Measurements from ENCODE around the gene MPO.

Gene MPO

GRCh38 chr17:58246104-58246740 lies 34.5 kb downstream of the MPO start:
- peaks cover 89% of the 10 kb centered on the region for H3K27me3 ChIP-seq (ENCODE audit: control insufficient read depth, insufficient read depth, low read length)

GRCh38 chr17:58245428-58246103 lies 35.2 kb downstream of the MPO start:
- no peaks in the 10 kb centered on the region for H3K9me3 ChIP-seq (replicated peaks; ENCODE audit: low read length)
- H3K4me3 ChIP-seq (ENCODE audit: low read length): no peak overlapping the region
- peaks cover 90% of the 10 kb centered on the region for H3K27me3 ChIP-seq (ENCODE audit: control insufficient read depth, insufficient read depth, low read length)
- no peak overlapping the region for H3K9ac ChIP-seq (ENCODE audit: low read depth, low read length)
- H3K4me2 ChIP-seq (ENCODE audit: low read length): no peak overlapping the region
- peaks cover 8% of the 10 kb centered on the region for H3K4me1 ChIP-seq (ENCODE audit: control insufficient read depth, insufficient read depth, low read length)
- H3K36me3 ChIP-seq (ENCODE audit: insufficient read depth, low read length): no peaks in the 10 kb centered on the region

More at GRCh38 chr17:58246104-58246740, 34.5 kb downstream of the MPO start:
- no peak overlapping the region for H3K4me2 ChIP-seq (ENCODE audit: low read length)
- no peak overlapping the region for H3K4me3 ChIP-seq (ENCODE audit: low read length)
- H3K9me3 ChIP-seq (replicated peaks; ENCODE audit: low read length): no peaks in the 10 kb centered on the region
- no peak overlapping the region for H3K9ac ChIP-seq (ENCODE audit: low read depth, low read length)
- H3K4me1 ChIP-seq (ENCODE audit: control insufficient read depth, insufficient read depth, low read length): peaks cover 8% of the 10 kb centered on the region
- no peaks in the 10 kb centered on the region for H3K36me3 ChIP-seq (ENCODE audit: insufficient read depth, low read length)

GRCh38 chr17:58244963-58245362 lies 35.8 kb downstream of the MPO start:
- no peak overlapping the region for H3K4me2 ChIP-seq (ENCODE audit: low read length)
- H3K27me3 ChIP-seq (ENCODE audit: control insufficient read depth, insufficient read depth, low read length): peaks cover 90% of the 10 kb centered on the region
- H3K4me1 ChIP-seq (ENCODE audit: control insufficient read depth, insufficient read depth, low read length): peaks cover 8% of the 10 kb centered on the region
- H3K9me3 ChIP-seq (replicated peaks; ENCODE audit: low read length): no peaks in the 10 kb centered on the region
- no peak overlapping the region for H3K4me3 ChIP-seq (ENCODE audit: low read length)
- no peaks in the 10 kb centered on the region for H3K36me3 ChIP-seq (ENCODE audit: insufficient read depth, low read length)
- no peak overlapping the region for H3K9ac ChIP-seq (ENCODE audit: low read depth, low read length)

- Histone ChIP-seq H3K4me3 (ENCODE audit: low read length) (no peak overlapping the region), H3K27me3 (ENCODE audit: control insufficient read depth, insufficient read depth, low read length) (peaks cover 84% of the 10 kb centered on the region), H3K4me2 (ENCODE audit: low read length) (no peak overlapping the region), H3K9ac (ENCODE audit: low read depth, low read length) (no peak overlapping the region), H3K4me1 (ENCODE audit: control insufficient read depth, insufficient read depth, low read length) (no peaks in the 10 kb centered on the region), H3K36me3 (ENCODE audit: insufficient read depth, low read length) (no peaks in the 10 kb centered on the region), H3K9me3 (replicated peaks; ENCODE audit: low read length) (no peaks in the 10 kb centered on the region)
Observed at GRCh38 chr17:58242171-58242784, 38.5 kb downstream of the MPO start.

- Histone ChIP-seq H3K9me3 (replicated peaks; ENCODE audit: low read length) (no peaks in the 10 kb centered on the region), H3K4me3 (ENCODE audit: low read length) (no peak overlapping the region), H3K4me1 (ENCODE audit: control insufficient read depth, insufficient read depth, low read length) (no peaks in the 10 kb centered on the region), H3K27me3 (ENCODE audit: control insufficient read depth, insufficient read depth, low read length) (peaks cover 88% of the 10 kb centered on the region), H3K9ac (ENCODE audit: low read depth, low read length) (no peak overlapping the region), H3K4me2 (ENCODE audit: low read length) (no peak overlapping the region), H3K36me3 (ENCODE audit: insufficient read depth, low read length) (no peaks in the 10 kb centered on the region)
Observed at GRCh38 chr17:58239987-58240386, 40.7 kb downstream of the MPO start.

- no peak within 1 kb of the TSS for H3K4me3 ChIP-seq (ENCODE audit: low read length)
- H3K4me1 ChIP-seq (ENCODE audit: control insufficient read depth, insufficient read depth, low read length): no peaks in the 10 kb centered on the region
- H3K27me3 ChIP-seq (ENCODE audit: control insufficient read depth, insufficient read depth, low read length): peaks cover 80% of the 10 kb centered on the region
- H3K36me3 ChIP-seq (ENCODE audit: insufficient read depth, low read length): no peaks in the 10 kb centered on the region
- no peak within 1 kb of the TSS for H3K9ac ChIP-seq (ENCODE audit: low read depth, low read length)
- no peak within 1 kb of the TSS for H3K4me2 ChIP-seq (ENCODE audit: low read length)
- no peaks in the 10 kb centered on the region for H3K9me3 ChIP-seq (replicated peaks; ENCODE audit: low read length)
Observed at GRCh38 chr17:58238147-58238634, 42.5 kb downstream of the MPO start, which contains the start of gene LPO. Gene LPO, plus strand, starts transcription at chr17:58238584. Its CDS starts 4,396 bp downstream, at chr17:58242980.

GRCh38 chr17:58236394-58236793 lies 44.3 kb downstream of the MPO start:
- H3K9ac ChIP-seq (ENCODE audit: low read depth, low read length): no peak overlapping the region

GRCh38 chr17:58235821-58236220 lies 44.9 kb downstream of the MPO start:
- H3K4me2 ChIP-seq (ENCODE audit: low read length): no peak overlapping the region
- H3K9ac ChIP-seq (ENCODE audit: low read depth, low read length): no peak overlapping the region
- H3K27me3 ChIP-seq (ENCODE audit: control insufficient read depth, insufficient read depth, low read length): peaks cover 63% of the 10 kb centered on the region
- no peak overlapping the region for H3K4me3 ChIP-seq (ENCODE audit: low read length)
- no peaks in the 10 kb centered on the region for H3K36me3 ChIP-seq (ENCODE audit: insufficient read depth, low read length)
- no peaks in the 10 kb centered on the region for H3K9me3 ChIP-seq (replicated peaks; ENCODE audit: low read length)
- H3K4me1 ChIP-seq (ENCODE audit: control insufficient read depth, insufficient read depth, low read length): peaks cover 5% of the 10 kb centered on the region

More at GRCh38 chr17:58236394-58236793, 44.3 kb downstream of the MPO start:
- Histone ChIP-seq H3K4me1 (ENCODE audit: control insufficient read depth, insufficient read depth, low read length) (peaks cover 5% of the 10 kb centered on the region), H3K9me3 (replicated peaks; ENCODE audit: low read length) (no peaks in the 10 kb centered on the region), H3K4me3 (ENCODE audit: low read length) (no peak overlapping the region), H3K4me2 (ENCODE audit: low read length) (no peak overlapping the region), H3K36me3 (ENCODE audit: insufficient read depth, low read length) (no peaks in the 10 kb centered on the region), H3K27me3 (ENCODE audit: control insufficient read depth, insufficient read depth, low read length) (peaks cover 68% of the 10 kb centered on the region)

- H3K36me3 ChIP-seq (ENCODE audit: insufficient read depth, low read length): no peaks in the 10 kb centered on the region
- no peak overlapping the region for H3K4me3 ChIP-seq (ENCODE audit: low read length)
- H3K4me1 ChIP-seq (ENCODE audit: control insufficient read depth, insufficient read depth, low read length): peaks cover 5% of the 10 kb centered on the region
- H3K9me3 ChIP-seq (replicated peaks; ENCODE audit: low read length): no peaks in the 10 kb centered on the region
- H3K27me3 ChIP-seq (ENCODE audit: control insufficient read depth, insufficient read depth, low read length): peaks cover 54% of the 10 kb centered on the region
- no peak overlapping the region for H3K4me2 ChIP-seq (ENCODE audit: low read length)
- H3K9ac ChIP-seq (ENCODE audit: low read depth, low read length): no peak overlapping the region
Observed at GRCh38 chr17:58234512-58234911, 46.2 kb downstream of the MPO start.

- Histone ChIP-seq H3K4me2 (ENCODE audit: low read length) (no peak overlapping the region), H3K4me3 (ENCODE audit: low read length) (no peak overlapping the region), H3K4me1 (ENCODE audit: control insufficient read depth, insufficient read depth, low read length) (peaks cover 5% of the 10 kb centered on the region), H3K9me3 (replicated peaks; ENCODE audit: low read length) (no peaks in the 10 kb centered on the region), H3K36me3 (ENCODE audit: insufficient read depth, low read length) (no peaks in the 10 kb centered on the region), H3K9ac (ENCODE audit: low read depth, low read length) (no peak overlapping the region), H3K27me3 (ENCODE audit: control insufficient read depth, insufficient read depth, low read length) (peaks cover 52% of the 10 kb centered on the region)
Observed at GRCh38 chr17:58233543-58233942, 47.2 kb downstream of the MPO start.

GRCh38 chr17:58232707-58233156 lies 48.0 kb downstream of the MPO start:
- Histone ChIP-seq H3K4me1 (ENCODE audit: control insufficient read depth, insufficient read depth, low read length) (peaks cover 5% of the 10 kb centered on the region), H3K4me2 (ENCODE audit: low read length) (peak overlapping the region; percentile 15), H3K27me3 (ENCODE audit: control insufficient read depth, insufficient read depth, low read length) (peaks cover 55% of the 10 kb centered on the region), H3K9ac (ENCODE audit: low read depth, low read length) (no peak overlapping the region), H3K36me3 (ENCODE audit: insufficient read depth, low read length) (no peaks in the 10 kb centered on the region), H3K4me3 (ENCODE audit: low read length) (no peak overlapping the region), H3K9me3 (replicated peaks; ENCODE audit: low read length) (no peaks in the 10 kb centered on the region)

Data from skeletal muscle satellite cell (primary cell).